Measurements from ENCODE around the gene HELQ. TPM values are rescaled to one million over a fixed set of nuclear protein-coding genes. Genes with fewer than 3 reads are reported as not detected.

Gene HELQ
- total RNA-seq, 3 donors from 2014 or later (not counting 1 experiment from before 2014, with no cell fraction given) = 19.8 to 33.6 (median 29.9) TPM

GRCh38 chr4:83360018-83360417, 95.6 kb downstream of the HELQ start:
- no peaks in the 10 kb centered on the region for H3K4me1 Mint-ChIP-seq
- intact Hi-C loops (cut with micrococcal nuclease) = no loop called here
- Histone ChIP-seq H3K9me3 (ENCODE audit: control insufficient read depth, insufficient read depth, low read length) (no peaks in the 10 kb centered on the region), H3K4me1 (ENCODE audit: control insufficient read depth, insufficient read depth, low read length) (no peaks in the 10 kb centered on the region), H3K27ac (ENCODE audit: low read length) (no peak overlapping the region), H3K27me3 (ENCODE audit: control insufficient read depth, insufficient read depth, low read length) (no peaks in the 10 kb centered on the region), H3K4me3 (ENCODE audit: low read length) (no peak overlapping the region), H3K36me3 (ENCODE audit: control insufficient read depth, insufficient read depth, low read length) (no peaks in the 10 kb centered on the region)
- no peaks in the 10 kb centered on the region for H3K36me3 Mint-ChIP-seq
- no peaks in the 10 kb centered on the region for H3K9me3 Mint-ChIP-seq
- WGBS (ENCODE audit: insufficient coverage) = 94% methylated on average over 4 of the region's 4 CpGs
- no peak overlapping the region for H3K4me3 Mint-ChIP-seq
- DNase-seq (no peak), ATAC-seq (no peak)
- TF ChIP-seq, protein P1, sequence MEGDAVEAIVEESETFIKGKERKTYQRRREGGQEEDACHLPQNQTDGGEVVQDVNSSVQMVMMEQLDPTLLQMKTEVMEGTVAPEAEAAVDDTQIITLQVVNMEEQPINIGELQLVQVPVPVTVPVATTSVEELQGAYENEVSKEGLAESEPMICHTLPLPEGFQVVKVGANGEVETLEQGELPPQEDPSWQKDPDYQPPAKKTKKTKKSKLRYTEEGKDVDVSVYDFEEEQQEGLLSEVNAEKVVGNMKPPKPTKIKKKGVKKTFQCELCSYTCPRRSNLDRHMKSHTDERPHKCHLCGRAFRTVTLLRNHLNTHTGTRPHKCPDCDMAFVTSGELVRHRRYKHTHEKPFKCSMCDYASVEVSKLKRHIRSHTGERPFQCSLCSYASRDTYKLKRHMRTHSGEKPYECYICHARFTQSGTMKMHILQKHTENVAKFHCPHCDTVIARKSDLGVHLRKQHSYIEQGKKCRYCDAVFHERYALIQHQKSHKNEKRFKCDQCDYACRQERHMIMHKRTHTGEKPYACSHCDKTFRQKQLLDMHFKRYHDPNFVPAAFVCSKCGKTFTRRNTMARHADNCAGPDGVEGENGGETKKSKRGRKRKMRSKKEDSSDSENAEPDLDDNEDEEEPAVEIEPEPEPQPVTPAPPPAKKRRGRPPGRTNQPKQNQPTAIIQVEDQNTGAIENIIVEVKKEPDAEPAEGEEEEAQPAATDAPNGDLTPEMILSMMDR (IDR thresholded peaks at IDR 0.05) = no peak
- peaks cover 9 to 14% of the 10 kb centered on the region in 2 donors for H3K27me3 Mint-ChIP-seq (ENCODE audit: low read depth in 2 of 2)
- H3K27ac Mint-ChIP-seq = no peak overlapping the region

- H3K27me3 ChIP-seq (ENCODE audit: control insufficient read depth, insufficient read depth, low read length) = no peaks in the 10 kb centered on the region
- no peak overlapping the region for H3K27ac ChIP-seq (ENCODE audit: low read length)
- Mint-ChIP-seq H3K27me3 (ENCODE audit: low read depth in 2 of 2) (peaks cover 5 to 7% of the 10 kb centered on the region in 2 donors), H3K9me3 (no peaks in the 10 kb centered on the region), H3K4me3 (no peak overlapping the region), H3K27ac (no peak overlapping the region), H3K36me3 (peaks cover 9% of the 10 kb centered on the region), H3K4me1 (peaks cover 0 to 3% of the 10 kb centered on the region in 2 donors)
- H3K9me3 ChIP-seq (ENCODE audit: control insufficient read depth, insufficient read depth, low read length) = no peaks in the 10 kb centered on the region
- no peak for ATAC-seq
- intact Hi-C loops (cut with micrococcal nuclease) = no loop called here
- no peak for DNase-seq
- H3K4me3 ChIP-seq (ENCODE audit: low read length) = no peak overlapping the region
- 80% methylated on average over 1 of the region's 1 CpG for WGBS (ENCODE audit: insufficient coverage)
- H3K36me3 ChIP-seq (ENCODE audit: control insufficient read depth, insufficient read depth, low read length) = no peaks in the 10 kb centered on the region
- TF ChIP-seq, protein P1 (IDR thresholded peaks at IDR 0.05) = no peak
- H3K4me1 ChIP-seq (ENCODE audit: control insufficient read depth, insufficient read depth, low read length) = no peaks in the 10 kb centered on the region
Observed at GRCh38 chr4:83358410-83358809, 97.2 kb downstream of the HELQ start.

Other genes with a start within 250 kb of the HELQ start
- gene COQ2, start 171.0 kb downstream of the HELQ start, total RNA-seq = 1 to 10 TPM; 4.7 to 9.7 (median 7.0) TPM
- gene HPSE, start 121.0 kb downstream of the HELQ start, total RNA-seq = 1 to 10 TPM in 2 of 3 donors, under 1 TPM in 1; 0.89 to 2.6 (median 1.5) TPM
- gene MRPS18C, start 235 bp upstream of the HELQ start, total RNA-seq = 10 to 100 TPM; 14.4 to 26.0 (median 18.1) TPM
- 10 to 100 TPM; 10.7 to 14.0 (median 13.9) TPM for gene ABRAXAS1, start 29.3 kb upstream of the HELQ start, total RNA-seq
- gene GPAT3, start 80.3 kb upstream of the HELQ start, total RNA-seq = 10 to 100 TPM in 1 of 3 donors, 1 to 10 TPM in 1, under 1 TPM in 1; 0.54 to 11.3 (median 1.2) TPM

Measured in natural killer cell (primary cell).